ENCODE results near the gene MAP4K4. TPM values are rescaled to one million over a fixed set of nuclear protein-coding genes. Genes with fewer than 3 reads are reported as not detected.

MAP4K4 gene
- total RNA-seq, 1 experiment from 2014 or later, result 132 TPM

- Mint-ChIP-seq H3K36me3 (ENCODE audit: insufficient read depth in 1 of 3, low read depth in 3 of 3) (peaks cover 24 to 61% (median 60%) of the 10 kb centered on the region in 3 experiments; a peak in 6 of 7 replicates), H3K27ac (peak overlapping the region; percentile 17 to 59 (median 21); a peak in 2 of 7 replicates)
These were observed 163.9 kb downstream of the MAP4K4 start for GRCh38 chr2:101861382-101861781.

More at GRCh38 chr2:101861382-101861781, 163.9 kb downstream of the MAP4K4 start:
- no peak overlapping the region for H2BK20ac ChIP-seq (ENCODE audit: low read depth, low read length, poor library complexity, severe bottlenecking)
- H4K8ac ChIP-seq (replicated peaks; ENCODE audit: insufficient read length, low read depth, low read length), result no peak overlapping the region
- H2BK15ac ChIP-seq (ENCODE audit: low read depth, low read length), result no peak overlapping the region
- no peak overlapping the region for H3K27ac ChIP-seq (ENCODE audit: insufficient read length, low read depth, low read length)
- no peak overlapping the region for H3K18ac ChIP-seq (ENCODE audit: insufficient read length, low read depth, low read length)
- WGBS (ENCODE audit: extremely low coverage, insufficient read length, low lambda C conversion rate), result no CpG with 5 or more reads among the region's 4 CpGs
- H4K5ac ChIP-seq (ENCODE audit: insufficient read length, low read depth, low read length), result no peak overlapping the region
- H3K9me3 Mint-ChIP-seq, result no peaks in the 10 kb centered on the region
- no peak overlapping the region for H3K14ac ChIP-seq (ENCODE audit: insufficient read depth, low read length)
- H3K4me3 Mint-ChIP-seq, result no peak overlapping the region
- H3K27me3 ChIP-seq (ENCODE audit: insufficient read depth, low read length), result no peaks in the 10 kb centered on the region
- no peaks in the 10 kb centered on the region for H3K9me3 ChIP-seq (ENCODE audit: control insufficient read depth, low read depth, low read length)
- H2BK12ac ChIP-seq (ENCODE audit: insufficient read length, low read depth, low read length), result no peak overlapping the region
- H3K27me3 Mint-ChIP-seq (ENCODE audit: low read depth), result no peaks in the 10 kb centered on the region
- no peaks in the 10 kb centered on the region for H3K79me2 ChIP-seq (ENCODE audit: insufficient read depth, low read length)
- H4K91ac ChIP-seq (ENCODE audit: insufficient read length, low read depth, low read length), result no peak overlapping the region
- DNase-seq, result no peak
- no peak overlapping the region for H2BK5ac ChIP-seq (ENCODE audit: insufficient read length, low read length)
- H3K4me2 ChIP-seq (ENCODE audit: insufficient read depth, insufficient read length, low read length), result no peak overlapping the region
- H2AFZ ChIP-seq (ENCODE audit: low read length), result no peak overlapping the region
- no peak overlapping the region for H3T11ph ChIP-seq (ENCODE audit: low read length)
- H2AK5ac ChIP-seq (ENCODE audit: insufficient read length, low read length), result no peak overlapping the region
- no peak for TF ChIP-seq CTCF (conservative IDR thresholded peaks at IDR 0.05)
- no peaks in the 10 kb centered on the region for H3K4me1 ChIP-seq (ENCODE audit: insufficient read depth, low read length)
- H3K23ac ChIP-seq (ENCODE audit: insufficient read length, low read depth, low read length), result no peak overlapping the region
- H3K79me1 ChIP-seq (ENCODE audit: insufficient read depth, low read depth, low read length, poor library complexity, severe bottlenecking), result no peaks in the 10 kb centered on the region
- no peak overlapping the region for H3K9ac ChIP-seq (ENCODE audit: extremely low read depth, insufficient read length, low read length)
- no peaks in the 10 kb centered on the region for H3K23me2 ChIP-seq (ENCODE audit: insufficient read length, low read depth, low read length, poor library complexity, severe bottlenecking)
- no peak overlapping the region for H2BK120ac ChIP-seq (ENCODE audit: low read depth, low read length, poor library complexity, severe bottlenecking)
- no peak overlapping the region for H3K56ac ChIP-seq (ENCODE audit: insufficient read length, low read depth, low read length)
- H4K20me1 ChIP-seq (ENCODE audit: control insufficient read depth, insufficient read depth, insufficient read length), result no peaks in the 10 kb centered on the region
- H3K4ac ChIP-seq (ENCODE audit: low read depth, low read length), result no peak overlapping the region
- peaks cover 2% of the 10 kb centered on the region in 2 experiments; a peak in 1 of 4 replicates for H3K4me1 Mint-ChIP-seq

All from H9 (cell line).